ENCODE data around the gene SPTLC1. TPM values are rescaled to one million over a fixed set of nuclear protein-coding genes. Genes with fewer than 3 reads are reported as not detected.
"Not testable (repeated sequence)": the region's sequence is repeated elsewhere in the genome, so short reads cannot be mapped to it uniquely, and the experiment has no call there.

SPTLC1 gene
- total and polyA plus RNA-seq, 4 experiments from 2014 or later: 45.6 to 57.9 (median 56.8) TPM

DNA sequence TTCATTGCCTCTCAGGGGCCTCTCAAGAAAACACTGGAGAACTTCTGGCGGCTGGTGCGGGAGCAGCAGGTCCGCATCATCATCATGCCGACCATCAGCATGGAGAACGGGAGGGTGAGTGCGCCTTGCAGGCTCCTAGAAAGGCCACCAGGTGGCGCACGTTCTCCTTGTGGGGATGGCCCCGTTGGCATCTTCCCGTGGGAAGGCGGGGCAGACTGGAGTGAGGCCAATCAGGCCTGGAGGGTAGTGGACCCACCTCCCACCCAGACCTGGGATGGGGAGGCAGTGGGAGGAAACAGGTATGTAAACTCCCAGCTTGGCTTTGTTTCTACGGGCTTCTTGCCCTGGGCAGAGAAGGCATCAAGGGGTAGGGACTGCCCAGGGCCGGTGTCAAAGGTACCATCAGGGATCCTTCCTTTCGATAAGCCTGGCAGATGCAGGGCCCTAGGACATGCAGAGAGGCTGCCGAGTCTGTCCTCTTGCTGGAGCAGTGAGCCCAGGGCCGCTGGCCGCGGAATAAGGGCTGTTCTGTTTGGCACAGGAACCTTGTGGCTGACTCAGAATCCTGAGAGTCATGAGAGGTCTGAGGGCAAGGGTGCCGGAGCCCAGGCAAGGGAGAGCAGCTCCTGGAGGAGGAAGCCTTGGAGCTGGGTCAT, 18.9 kb upstream of the SPTLC1 start:
- Histone ChIP-seq H3K27me3 (ENCODE audit: insufficient read depth, low read length) (no peaks in the 10 kb centered on the region), H3K4me1 (ENCODE audit: insufficient read depth, low read length) (peaks cover 9% of the 10 kb centered on the region), H3K9me3 (ENCODE audit: control insufficient read depth in 1 of 2, low read length in 2 of 2) (no peaks in the 10 kb centered on the region), H3K36me3 (ENCODE audit: insufficient read depth, low read length) (no peaks in the 10 kb centered on the region), H3K27ac (ENCODE audit: low read depth, low read length) (no peak overlapping the region), H3K4me3 (ENCODE audit: low read length in 2 of 2) (peak overlapping the region in 1 of 2 donors; percentile 13)
- Mint-ChIP-seq H3K4me1 (peaks cover 6 to 13% (median 9%) of the 10 kb centered on the region in 4 donors), H3K36me3 (no peaks in the 10 kb centered on the region), H3K9me3 (peaks cover 0 to 5% (median 3%) of the 10 kb centered on the region in 8 donors), H3K27ac (peak overlapping the region in 4 of 7 donors; percentile 2 to 76 (median 9)), H3K27me3 (peaks cover 8 to 26% of the 10 kb centered on the region in 2 donors), H3K4me3 (peak overlapping the region; percentile 25 to 76 (median 57))
- intact Hi-C loops (cut with micrococcal nuclease): loop anchor here (1.0 to 10.0 kb wide), 2 partner anchors 500 to 1219 kb away; no protein-coding TSS in a partner anchor
- DNase-seq: peak; percentile 63 to 70 (median 64)
- ChIA-PET CTCF (ENCODE audit: partially characterized antibody) (interaction anchor here (0.7 to 2.4 kb wide), 7 partner anchors 9 to 655 kb away, joined by 3 to 9 read pairs (median 3); no protein-coding TSS in a partner anchor), POLR2A (ENCODE audit: partially characterized antibody) (no interaction called here)

DNA sequence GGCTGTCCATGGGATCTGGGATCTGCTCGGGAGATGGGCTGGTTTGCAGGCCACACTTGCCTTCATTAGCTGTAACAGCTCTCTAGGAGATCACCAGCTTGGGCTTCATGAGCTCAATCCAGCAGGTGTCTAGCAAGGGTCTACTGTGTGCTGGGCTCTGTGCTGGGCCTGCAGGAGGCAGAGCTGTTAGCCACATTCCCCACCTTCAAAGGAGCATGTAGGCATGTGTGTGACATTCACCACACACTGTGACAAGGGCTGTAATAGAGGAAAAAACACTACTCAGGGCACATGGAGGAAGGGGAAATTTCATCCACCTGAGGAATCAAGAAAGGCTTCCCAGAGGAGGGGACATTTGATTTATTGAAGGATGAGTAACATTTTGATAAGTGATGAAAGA, 17.7 kb upstream of the SPTLC1 start:
- H3K36me3 Mint-ChIP-seq; H3K9me3 Mint-ChIP-seq; CTCF ChIA-PET (ENCODE audit: partially characterized antibody); H3K27ac ChIP-seq (ENCODE audit: low read depth, low read length); H3K9me3 ChIP-seq (ENCODE audit: control insufficient read depth in 1 of 2, low read length in 2 of 2); H3K27me3 ChIP-seq (ENCODE audit: insufficient read depth, low read length); DNase-seq; H3K4me3 ChIP-seq (ENCODE audit: low read length in 2 of 2); H3K4me1 ChIP-seq (ENCODE audit: insufficient read depth, low read length); POLR2A ChIA-PET (ENCODE audit: partially characterized antibody); H3K36me3 ChIP-seq (ENCODE audit: insufficient read depth, low read length): not testable (repeated sequence)
- intact Hi-C loops (cut with micrococcal nuclease): loop anchor here (10.0 kb wide), 1 partner anchor 1218 kb away; no protein-coding TSS in a partner anchor
- Mint-ChIP-seq H3K27ac (peak overlapping the region in 1 of 7 donors; percentile 49), H3K4me1 (peaks cover 6 to 13% (median 9%) of the 10 kb centered on the region in 4 donors), H3K27me3 (peaks cover 8 to 26% of the 10 kb centered on the region in 2 donors), H3K4me3 (peak overlapping the region in 1 of 8 donors; percentile 66)

DNA sequence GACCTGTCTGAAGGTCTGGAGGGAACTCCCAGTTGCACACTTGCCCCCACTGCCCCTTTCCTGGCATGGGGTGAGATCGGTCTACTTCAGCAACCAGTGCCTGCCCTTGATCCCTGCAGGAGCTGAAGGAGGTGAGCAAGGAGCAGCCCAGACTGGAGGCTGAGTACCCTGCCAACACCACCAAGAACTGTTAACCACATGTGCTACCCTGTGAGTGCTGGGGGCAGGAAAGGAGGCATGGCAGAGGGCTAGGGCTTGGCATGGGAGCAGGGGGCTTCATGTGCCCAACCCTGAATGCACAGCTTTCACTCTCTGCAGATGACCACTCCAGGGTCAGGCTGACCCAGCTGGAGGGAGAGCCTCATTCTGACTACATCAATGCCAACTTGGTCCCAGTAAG, 17.3 kb upstream of the SPTLC1 start:
- peaks cover 0 to 5% (median 3%) of the 10 kb centered on the region in 8 donors for H3K9me3 Mint-ChIP-seq
- POLR2A ChIA-PET (ENCODE audit: partially characterized antibody): no interaction called here
- H3K36me3 ChIP-seq (ENCODE audit: insufficient read depth, low read length): no peaks in the 10 kb centered on the region
- peaks cover 9% of the 10 kb centered on the region for H3K4me1 ChIP-seq (ENCODE audit: insufficient read depth, low read length)
- H3K4me3 ChIP-seq (ENCODE audit: low read length in 2 of 2): no peak overlapping the region
- H3K4me3 Mint-ChIP-seq: no peak overlapping the region
- intact Hi-C loops (cut with micrococcal nuclease): loop anchor here (10.0 kb wide), 1 partner anchor 1218 kb away; no protein-coding TSS in a partner anchor
- H3K27ac ChIP-seq (ENCODE audit: low read depth, low read length): no peak overlapping the region
- CTCF ChIA-PET (ENCODE audit: partially characterized antibody): interaction anchor here (2.1 kb wide), 1 partner anchor 8 kb away, joined by 7 read pairs; no protein-coding TSS in a partner anchor
- no peak overlapping the region for H3K27ac Mint-ChIP-seq
- H3K27me3 ChIP-seq (ENCODE audit: insufficient read depth, low read length): no peaks in the 10 kb centered on the region
- peaks cover 8 to 26% of the 10 kb centered on the region in 2 donors for H3K27me3 Mint-ChIP-seq
- peaks cover 6 to 13% (median 9%) of the 10 kb centered on the region in 4 donors for H3K4me1 Mint-ChIP-seq
- no peak for DNase-seq
- H3K36me3 Mint-ChIP-seq: no peaks in the 10 kb centered on the region
- no peaks in the 10 kb centered on the region for H3K9me3 ChIP-seq (ENCODE audit: control insufficient read depth in 1 of 2, low read length in 2 of 2)

DNA sequence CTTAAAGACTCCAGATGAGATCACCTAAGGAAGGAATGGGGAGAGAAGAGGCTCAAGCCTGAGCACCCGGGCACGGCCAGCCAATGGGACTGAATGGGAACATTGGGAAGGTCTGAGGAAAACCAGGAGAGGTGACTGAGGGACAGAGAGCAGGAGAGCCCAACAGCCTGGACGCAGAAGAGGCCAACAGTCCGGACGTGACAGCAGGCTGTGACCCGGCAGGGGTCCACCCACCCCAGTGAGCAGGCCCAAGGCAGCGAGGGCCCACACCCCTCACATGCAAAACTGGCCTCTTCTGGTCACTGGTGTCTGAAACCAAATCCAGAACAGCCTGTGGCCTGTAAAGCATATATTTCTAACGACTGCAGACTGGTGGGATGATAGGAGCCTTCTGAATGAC, 7.6 kb upstream of the SPTLC1 start:
- ChIA-PET POLR2A (ENCODE audit: partially characterized antibody) (no interaction called here), CTCF (ENCODE audit: partially characterized antibody) (interaction anchor here (1.7 to 2.0 kb wide), 2 partner anchors 15 to 18 kb away, joined by 7 to 12 read pairs; no protein-coding TSS in a partner anchor)
- Histone ChIP-seq H3K27ac (ENCODE audit: low read depth, low read length) (no peak overlapping the region), H3K27me3 (ENCODE audit: insufficient read depth, low read length) (no peaks in the 10 kb centered on the region), H3K9me3 (ENCODE audit: control insufficient read depth in 1 of 2, low read length in 2 of 2) (no peaks in the 10 kb centered on the region), H3K4me1 (ENCODE audit: insufficient read depth, low read length) (no peaks in the 10 kb centered on the region), H3K36me3 (ENCODE audit: insufficient read depth, low read length) (no peaks in the 10 kb centered on the region), H3K4me3 (ENCODE audit: low read length in 2 of 2) (no peak overlapping the region)
- Mint-ChIP-seq H3K36me3 (no peaks in the 10 kb centered on the region), H3K27ac (no peak overlapping the region), H3K9me3 (no peaks in the 10 kb centered on the region), H3K4me1 (no peaks in the 10 kb centered on the region), H3K4me3 (no peak overlapping the region), H3K27me3 (peaks cover 0 to 6% of the 10 kb centered on the region in 2 donors)
- intact Hi-C loops (cut with micrococcal nuclease): no loop called here
- DNase-seq: no peak

DNA sequence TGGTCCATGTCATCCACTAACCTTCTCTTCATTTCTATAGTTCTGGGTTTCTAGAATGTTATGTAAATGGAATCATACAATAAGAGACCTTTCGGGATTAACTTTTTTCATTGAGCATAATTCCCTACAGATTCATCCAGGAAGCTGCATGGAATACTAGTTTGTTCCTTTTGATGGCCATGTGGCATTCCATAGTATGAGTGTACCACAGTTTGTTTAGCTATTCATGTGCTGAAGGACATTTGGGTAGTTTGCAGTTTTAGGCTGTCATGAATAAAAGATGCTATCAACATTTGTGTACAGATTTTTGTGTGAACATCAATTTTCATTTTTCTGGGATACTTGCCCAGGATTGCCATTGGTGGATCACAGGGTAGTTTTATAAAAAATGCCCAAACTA, 6.8 kb upstream of the SPTLC1 start:
- no peaks in the 10 kb centered on the region for H3K36me3 ChIP-seq (ENCODE audit: insufficient read depth, low read length)
- no peaks in the 10 kb centered on the region for H3K4me1 ChIP-seq (ENCODE audit: insufficient read depth, low read length)
- no peak for DNase-seq
- H3K9me3 Mint-ChIP-seq: no peaks in the 10 kb centered on the region
- no peaks in the 10 kb centered on the region for H3K9me3 ChIP-seq (ENCODE audit: control insufficient read depth in 1 of 2, low read length in 2 of 2)
- H3K27me3 ChIP-seq (ENCODE audit: insufficient read depth, low read length): no peaks in the 10 kb centered on the region
- H3K27ac ChIP-seq (ENCODE audit: low read depth, low read length): no peak overlapping the region
- H3K4me1 Mint-ChIP-seq: no peaks in the 10 kb centered on the region
- CTCF ChIA-PET (ENCODE audit: partially characterized antibody): interaction anchor here (1.7 kb wide), 1 partner anchor 16 kb away, joined by 7 read pairs; no protein-coding TSS in a partner anchor
- peaks cover 0 to 6% of the 10 kb centered on the region in 2 donors for H3K27me3 Mint-ChIP-seq
- H3K4me3 ChIP-seq (ENCODE audit: low read length in 2 of 2): no peak overlapping the region
- POLR2A ChIA-PET (ENCODE audit: partially characterized antibody): no interaction called here
- no peak overlapping the region for H3K27ac Mint-ChIP-seq
- intact Hi-C loops (cut with micrococcal nuclease): no loop called here
- no peaks in the 10 kb centered on the region for H3K36me3 Mint-ChIP-seq
- no peak overlapping the region for H3K4me3 Mint-ChIP-seq

DNA sequence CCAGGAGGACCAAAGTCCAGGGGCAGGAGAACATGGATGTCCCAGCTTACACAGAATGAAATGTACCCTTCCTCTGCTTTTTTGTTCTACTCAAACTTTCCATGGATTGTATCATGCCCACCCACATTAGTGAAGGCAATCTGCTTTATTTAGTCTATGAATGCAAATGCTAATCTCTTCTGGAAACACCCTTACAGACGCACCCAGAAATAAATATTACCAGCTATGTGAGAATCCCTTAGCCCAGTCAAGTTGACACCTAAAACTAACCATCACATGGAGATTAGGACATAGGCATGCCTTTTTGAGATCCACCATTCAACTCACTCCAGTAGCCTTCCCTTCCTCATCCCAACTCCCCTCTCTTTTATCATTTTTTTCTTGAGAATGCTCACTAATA, 6.1 kb upstream of the SPTLC1 start:
- ChIA-PET CTCF (ENCODE audit: partially characterized antibody) (no interaction called here), POLR2A (ENCODE audit: partially characterized antibody) (no interaction called here)
- peaks cover 0 to 6% of the 10 kb centered on the region in 2 donors for H3K27me3 Mint-ChIP-seq
- H3K4me1 ChIP-seq (ENCODE audit: insufficient read depth, low read length): no peaks in the 10 kb centered on the region
- peaks cover 0 to 2% (median under 1%) of the 10 kb centered on the region in 4 donors for H3K4me1 Mint-ChIP-seq
- no peak for DNase-seq
- no peak overlapping the region for H3K27ac Mint-ChIP-seq
- H3K9me3 Mint-ChIP-seq: no peaks in the 10 kb centered on the region
- no peak overlapping the region for H3K4me3 ChIP-seq (ENCODE audit: low read length in 2 of 2)
- intact Hi-C loops (cut with micrococcal nuclease): no loop called here
- no peaks in the 10 kb centered on the region for H3K36me3 Mint-ChIP-seq
- H3K27me3 ChIP-seq (ENCODE audit: insufficient read depth, low read length): no peaks in the 10 kb centered on the region
- H3K36me3 ChIP-seq (ENCODE audit: insufficient read depth, low read length): no peaks in the 10 kb centered on the region
- no peak overlapping the region for H3K4me3 Mint-ChIP-seq
- H3K9me3 ChIP-seq (ENCODE audit: control insufficient read depth in 1 of 2, low read length in 2 of 2): no peaks in the 10 kb centered on the region
- no peak overlapping the region for H3K27ac ChIP-seq (ENCODE audit: low read depth, low read length)

DNA sequence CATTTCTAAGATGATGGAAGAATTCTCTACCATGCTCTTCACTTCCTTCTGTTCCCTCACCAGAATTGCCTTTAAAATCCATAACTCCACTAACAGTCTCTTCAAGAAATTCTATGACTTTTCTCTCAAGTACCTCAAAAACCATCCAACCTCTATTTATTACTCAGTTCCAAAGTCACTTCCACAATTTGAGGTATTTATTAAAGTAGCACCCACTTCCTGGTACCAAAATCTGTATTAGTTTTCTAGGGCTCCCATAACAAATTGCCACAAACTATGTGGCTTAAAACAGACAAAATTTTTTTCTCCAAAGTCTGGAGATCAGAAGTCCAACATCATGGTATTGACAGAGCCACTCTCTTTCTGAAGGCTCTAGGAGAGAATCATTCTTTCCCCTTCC, 4.9 kb upstream of the SPTLC1 start:
- Histone ChIP-seq H3K4me1 (ENCODE audit: insufficient read depth, low read length) (peaks cover 5% of the 10 kb centered on the region), H3K4me3 (ENCODE audit: low read length in 2 of 2) (no peak overlapping the region), H3K36me3 (ENCODE audit: insufficient read depth, low read length) (no peaks in the 10 kb centered on the region), H3K27me3 (ENCODE audit: insufficient read depth, low read length) (no peaks in the 10 kb centered on the region), H3K27ac (ENCODE audit: low read depth, low read length) (no peak overlapping the region), H3K9me3 (ENCODE audit: control insufficient read depth in 1 of 2, low read length in 2 of 2) (no peaks in the 10 kb centered on the region)
- H3K4me1 Mint-ChIP-seq: peaks cover 5 to 13% (median 8%) of the 10 kb centered on the region in 4 donors
- intact Hi-C loops (cut with micrococcal nuclease): no loop called here
- no peaks in the 10 kb centered on the region for H3K9me3 Mint-ChIP-seq
- CTCF ChIA-PET (ENCODE audit: partially characterized antibody): no interaction called here
- H3K36me3 Mint-ChIP-seq: peaks cover 0 to 3% of the 10 kb centered on the region in 2 donors
- no peak overlapping the region for H3K4me3 Mint-ChIP-seq
- no peak overlapping the region for H3K27ac Mint-ChIP-seq
- H3K27me3 Mint-ChIP-seq: peaks cover 0 to 6% of the 10 kb centered on the region in 2 donors
- DNase-seq: no peak
- POLR2A ChIA-PET (ENCODE audit: partially characterized antibody): no interaction called here

All from CD4-positive, alpha-beta memory T cell (primary cell).